ENCODE measurements around the gene TTYH3. TPM values are rescaled to one million over a fixed set of nuclear protein-coding genes. Genes with fewer than 3 reads are reported as not detected.
"Not testable (repeated sequence)": the region's sequence is repeated elsewhere in the genome, so short reads cannot be mapped to it uniquely, and the experiment has no call there.

Gene TTYH3
- total RNA-seq, 1 experiment from 2014 or later, result 122 TPM

GRCh38 chr7:2608921-2609411 is 22.8 kb upstream of the TTYH3 start:
- peaks cover 26 to 34% of the 10 kb centered on the region in 2 experiments for H3K4me1 Mint-ChIP-seq
- H2AK5ac ChIP-seq (ENCODE audit: insufficient read length, low read length), result no peak overlapping the region
- whole genome bisulfite sequencing (ENCODE audit: extremely low coverage, insufficient read length, low lambda C conversion rate), result no CpG with 5 or more reads among the region's 14 CpGs
- no peak overlapping the region for H3K14ac ChIP-seq (ENCODE audit: insufficient read depth, low read length)
- H4K20me1 ChIP-seq (ENCODE audit: control insufficient read depth, insufficient read depth, insufficient read length), result peaks cover 2% of the 10 kb centered on the region
- H3K36me3 Mint-ChIP-seq (ENCODE audit: insufficient read depth in 1 of 3, low read depth in 3 of 3), result no peaks in the 10 kb centered on the region; a peak in 1 of 7 replicates
- H2BK120ac ChIP-seq (ENCODE audit: low read depth, low read length, poor library complexity, severe bottlenecking), result no peak overlapping the region
- H3K23me2 ChIP-seq (ENCODE audit: insufficient read length, low read depth, low read length, poor library complexity, severe bottlenecking), result no peaks in the 10 kb centered on the region
- H3K4me2 ChIP-seq (ENCODE audit: insufficient read depth, insufficient read length, low read length), result no peak overlapping the region
- no peak overlapping the region; a peak in 1 of 7 replicates for H3K27ac Mint-ChIP-seq
- H3K9ac ChIP-seq (ENCODE audit: extremely low read depth, insufficient read length, low read length), result no peak overlapping the region
- no peak overlapping the region for H2BK12ac ChIP-seq (ENCODE audit: insufficient read length, low read depth, low read length)
- no peak overlapping the region for H3K18ac ChIP-seq (ENCODE audit: insufficient read length, low read depth, low read length)
- peak; percentile 75 for DNase-seq
- no peaks in the 10 kb centered on the region for H3K79me1 ChIP-seq (ENCODE audit: insufficient read depth, low read depth, low read length, poor library complexity, severe bottlenecking)
- no peaks in the 10 kb centered on the region for H3K79me2 ChIP-seq (ENCODE audit: insufficient read depth, low read length)
- no peak overlapping the region for H3K4me3 Mint-ChIP-seq
- H4K5ac ChIP-seq (ENCODE audit: insufficient read length, low read depth, low read length), result no peak overlapping the region
- no peak overlapping the region for H4K91ac ChIP-seq (ENCODE audit: insufficient read length, low read depth, low read length)
- H2BK15ac ChIP-seq (ENCODE audit: low read depth, low read length), result no peak overlapping the region
- H3K9me3 Mint-ChIP-seq, result no peaks in the 10 kb centered on the region
- no peak overlapping the region for H3T11ph ChIP-seq (ENCODE audit: low read length)
- no peak overlapping the region for H3K56ac ChIP-seq (ENCODE audit: insufficient read length, low read depth, low read length)
- H3K9me3 ChIP-seq (ENCODE audit: control insufficient read depth, low read depth, low read length), result no peaks in the 10 kb centered on the region
- peak; percentile 68 for TF ChIP-seq CTCF (conservative IDR thresholded peaks at IDR 0.05)
- H3K4me1 ChIP-seq (ENCODE audit: insufficient read depth, low read length), result peaks cover 2% of the 10 kb centered on the region; the same call in 1 of the 2 replicates
- H3K27me3 Mint-ChIP-seq (ENCODE audit: low read depth), result peaks cover 1% of the 10 kb centered on the region; the same call in 1 of the 2 replicates
- no peak overlapping the region for H2AFZ ChIP-seq (ENCODE audit: low read length)
- H3K4ac ChIP-seq (ENCODE audit: low read depth, low read length), result no peak overlapping the region
- no peak overlapping the region for H2BK5ac ChIP-seq (ENCODE audit: insufficient read length, low read length)
- H3K27ac ChIP-seq (ENCODE audit: insufficient read length, low read depth, low read length), result no peak overlapping the region
- H3K27me3 ChIP-seq (ENCODE audit: insufficient read depth, low read length), result no peaks in the 10 kb centered on the region
- H4K8ac ChIP-seq (replicated peaks; ENCODE audit: insufficient read length, low read depth, low read length), result no peak overlapping the region
- no peak overlapping the region for H2BK20ac ChIP-seq (ENCODE audit: low read depth, low read length, poor library complexity, severe bottlenecking)
- no peak overlapping the region for H3K23ac ChIP-seq (ENCODE audit: insufficient read length, low read depth, low read length)

- H3K36me3 Mint-ChIP-seq (ENCODE audit: insufficient read depth in 1 of 3, low read depth in 3 of 3); H3K56ac ChIP-seq (ENCODE audit: insufficient read length, low read depth, low read length); H3K4ac ChIP-seq (ENCODE audit: low read depth, low read length); H3K79me2 ChIP-seq (ENCODE audit: insufficient read depth, low read length); H3K4me3 Mint-ChIP-seq; H2BK15ac ChIP-seq (ENCODE audit: low read depth, low read length); H3K27me3 Mint-ChIP-seq (ENCODE audit: low read depth); H2BK5ac ChIP-seq (ENCODE audit: insufficient read length, low read length); H2BK120ac ChIP-seq (ENCODE audit: low read depth, low read length, poor library complexity, severe bottlenecking); H3K4me2 ChIP-seq (ENCODE audit: insufficient read depth, insufficient read length, low read length); H3K14ac ChIP-seq (ENCODE audit: insufficient read depth, low read length); H2BK12ac ChIP-seq (ENCODE audit: insufficient read length, low read depth, low read length); H3K27ac ChIP-seq (ENCODE audit: insufficient read length, low read depth, low read length); H3K27me3 ChIP-seq (ENCODE audit: insufficient read depth, low read length); H3K18ac ChIP-seq (ENCODE audit: insufficient read length, low read depth, low read length); H3T11ph ChIP-seq (ENCODE audit: low read length); H2AK5ac ChIP-seq (ENCODE audit: insufficient read length, low read length); H4K8ac ChIP-seq (replicated peaks; ENCODE audit: insufficient read length, low read depth, low read length); H3K9me3 ChIP-seq (ENCODE audit: control insufficient read depth, low read depth, low read length); H3K23ac ChIP-seq (ENCODE audit: insufficient read length, low read depth, low read length); H4K20me1 ChIP-seq (ENCODE audit: control insufficient read depth, insufficient read depth, insufficient read length); H3K9ac ChIP-seq (ENCODE audit: extremely low read depth, insufficient read length, low read length); H3K23me2 ChIP-seq (ENCODE audit: insufficient read length, low read depth, low read length, poor library complexity, severe bottlenecking); H3K79me1 ChIP-seq (ENCODE audit: insufficient read depth, low read depth, low read length, poor library complexity, severe bottlenecking); H2BK20ac ChIP-seq (ENCODE audit: low read depth, low read length, poor library complexity, severe bottlenecking); H4K91ac ChIP-seq (ENCODE audit: insufficient read length, low read depth, low read length); H4K5ac ChIP-seq (ENCODE audit: insufficient read length, low read depth, low read length); H3K9me3 Mint-ChIP-seq; H3K4me1 ChIP-seq (ENCODE audit: insufficient read depth, low read length); H2AFZ ChIP-seq (ENCODE audit: low read length); DNase-seq: not testable (repeated sequence)
- whole genome bisulfite sequencing (ENCODE audit: extremely low coverage, insufficient read length, low lambda C conversion rate), result no CpG with 5 or more reads among the region's 6 CpGs
- Mint-ChIP-seq H3K4me1 (peaks cover 26 to 34% of the 10 kb centered on the region in 2 experiments), H3K27ac (peak overlapping the region in 1 of 3 experiments; percentile 85; a peak in 2 of 7 replicates)
Observed at GRCh38 chr7:2609646-2610045, 22.1 kb upstream of the TTYH3 start.
